NK-92 treated with Interleukin-12 subunit alpha and Interleukin-12 subunit beta, amount 100 ng/mL, for 24 hours (cell line): ENCODE data around the gene CDCA3.

Source experiments
- DNase-seq: peaks from one replicate; lab custom pipeline; 2025; lab: John Stamatoyannopoulos, UW

Gene CDCA3

DNA sequence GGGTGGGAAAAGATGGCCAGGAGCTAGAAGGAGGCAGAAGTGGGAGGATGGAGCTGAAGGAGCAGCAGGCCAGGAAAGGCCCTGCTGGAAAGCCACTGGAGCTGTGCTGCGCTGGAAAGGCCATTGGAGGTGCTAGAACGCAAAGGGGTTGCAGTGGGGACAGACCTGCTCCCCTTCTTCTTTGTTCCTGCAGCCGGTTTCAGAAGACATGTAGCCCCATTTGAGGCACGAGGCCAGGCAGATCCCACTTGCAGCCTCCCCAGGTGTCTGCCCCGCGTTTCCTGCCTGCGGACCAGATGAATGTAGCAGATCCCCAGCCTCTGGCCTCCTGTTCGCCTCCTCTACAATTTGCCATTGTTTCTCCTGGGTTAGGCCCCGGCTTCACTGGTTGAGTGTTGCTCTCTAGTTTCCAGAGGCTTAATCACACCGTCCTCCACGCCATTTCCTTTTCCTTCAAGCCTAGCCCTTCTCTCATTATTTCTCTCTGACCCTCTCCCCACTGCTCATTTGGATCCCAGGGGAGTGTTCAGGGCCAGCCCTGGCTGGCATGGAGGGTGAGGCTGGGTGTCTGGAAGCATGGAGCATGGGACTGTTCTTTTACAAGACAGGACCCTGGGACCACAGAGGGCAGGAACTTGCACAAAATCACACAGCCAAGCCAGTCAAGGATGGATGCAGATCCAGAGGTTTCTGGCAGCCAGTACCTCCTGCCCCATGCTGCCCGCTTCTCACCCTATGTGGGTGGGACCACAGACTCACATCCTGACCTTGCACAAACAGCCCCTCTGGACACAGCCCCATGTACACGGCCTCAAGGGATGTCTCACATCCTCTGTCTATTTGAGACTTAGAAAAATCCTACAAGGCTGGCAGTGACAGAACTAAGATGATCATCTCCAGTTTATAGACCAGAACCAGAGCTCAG is 31.7 kb downstream of the CDCA3 start:
- DNase-seq, result no peak

DNA sequence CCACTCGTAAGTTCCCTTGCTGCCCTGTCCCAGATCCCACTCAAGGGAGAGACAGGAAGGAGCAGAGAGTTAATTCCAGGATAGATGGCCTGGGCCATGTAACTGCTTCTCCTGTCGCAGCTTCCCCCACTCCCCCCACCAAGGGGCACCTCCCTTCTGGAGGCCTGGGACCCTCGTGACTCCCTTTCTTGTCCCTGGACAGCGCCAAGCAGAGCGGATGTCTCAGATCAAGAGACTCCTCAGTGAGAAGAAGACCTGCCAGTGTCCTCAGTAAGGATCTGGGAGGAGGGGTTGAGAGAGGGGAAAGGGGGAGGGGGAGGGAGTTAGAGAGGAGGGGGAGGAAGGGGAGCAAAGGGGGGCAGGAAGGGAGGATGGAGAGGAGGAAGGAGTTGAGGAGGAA is 32.4 kb downstream of the CDCA3 start:
- DNase-seq, result no peak

DNA sequence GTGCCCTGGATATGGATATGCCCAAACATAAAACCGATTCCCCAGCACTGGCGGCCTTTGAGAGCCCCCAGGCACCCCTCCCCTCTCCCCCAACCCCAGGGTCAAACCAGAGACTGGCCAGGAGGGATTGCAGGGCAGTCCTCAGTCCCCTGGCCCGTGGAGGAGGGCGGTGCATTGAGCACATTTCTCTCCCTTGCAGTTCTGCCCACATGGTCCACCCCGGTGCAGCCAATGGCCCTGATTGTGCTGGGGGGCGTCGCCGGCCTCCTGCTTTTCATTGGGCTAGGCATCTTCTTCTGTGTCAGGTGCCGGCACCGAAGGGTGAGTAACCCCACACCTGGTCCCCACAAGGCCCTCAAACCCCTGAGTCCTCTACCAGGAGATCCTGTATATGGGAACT is 32.9 kb downstream of the CDCA3 start:
- no peak for DNase-seq

DNA sequence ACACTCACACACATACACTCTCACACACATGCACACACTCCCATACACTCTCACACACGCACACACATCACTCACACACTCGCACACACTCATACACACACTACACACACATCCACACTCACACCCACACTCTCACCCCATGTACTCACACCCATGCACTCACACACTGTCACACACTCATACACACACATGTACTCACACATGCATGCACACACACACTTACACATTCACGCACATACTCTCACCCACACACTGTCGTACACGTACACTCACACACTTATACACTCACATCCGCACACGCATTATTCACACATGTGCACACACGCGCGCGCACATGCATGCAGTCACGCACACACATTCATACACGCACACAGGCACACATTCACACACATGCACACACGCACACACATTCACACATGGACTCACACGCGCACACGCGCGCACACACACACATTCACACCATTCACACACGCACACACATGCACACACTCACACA is 33.4 kb downstream of the CDCA3 start:
- DNase-seq, result no peak

DNA sequence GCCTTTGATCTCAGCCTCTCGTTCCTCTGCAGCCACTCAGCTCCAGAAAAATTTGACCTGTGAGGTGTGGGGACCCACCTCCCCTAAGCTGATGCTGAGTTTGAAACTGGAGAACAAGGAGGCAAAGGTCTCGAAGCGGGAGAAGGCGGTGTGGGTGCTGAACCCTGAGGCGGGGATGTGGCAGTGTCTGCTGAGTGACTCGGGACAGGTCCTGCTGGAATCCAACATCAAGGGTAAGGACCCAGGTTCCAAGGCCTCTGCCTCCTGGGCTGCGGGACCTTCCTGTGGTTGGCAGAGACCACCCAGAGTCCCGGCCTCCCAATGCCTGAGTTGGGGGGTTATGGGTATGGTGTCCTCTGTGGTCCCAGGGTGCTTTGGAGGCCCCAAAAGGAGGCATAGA is 34.0 kb downstream of the CDCA3 start:
- no peak for DNase-seq

DNA sequence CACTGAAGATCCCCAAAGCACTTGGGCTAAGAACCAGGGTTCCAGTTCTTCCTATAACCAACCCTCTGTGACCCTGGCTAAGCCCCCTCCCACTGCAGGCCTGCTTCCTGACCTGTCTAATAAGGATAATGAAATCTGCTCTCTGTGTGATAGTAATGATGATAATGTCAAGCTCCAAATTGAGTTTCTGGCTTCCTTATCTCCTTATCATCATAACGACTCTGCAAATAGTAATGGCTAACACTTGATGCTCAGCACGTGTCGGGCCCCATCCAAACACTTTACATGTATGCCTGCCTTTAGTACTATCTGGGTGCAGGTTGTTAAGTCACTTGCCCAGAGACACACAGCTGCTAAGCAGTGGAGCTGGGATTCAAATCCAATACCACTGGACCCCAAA is 34.5 kb downstream of the CDCA3 start:
- DNase-seq, result no peak

DNA sequence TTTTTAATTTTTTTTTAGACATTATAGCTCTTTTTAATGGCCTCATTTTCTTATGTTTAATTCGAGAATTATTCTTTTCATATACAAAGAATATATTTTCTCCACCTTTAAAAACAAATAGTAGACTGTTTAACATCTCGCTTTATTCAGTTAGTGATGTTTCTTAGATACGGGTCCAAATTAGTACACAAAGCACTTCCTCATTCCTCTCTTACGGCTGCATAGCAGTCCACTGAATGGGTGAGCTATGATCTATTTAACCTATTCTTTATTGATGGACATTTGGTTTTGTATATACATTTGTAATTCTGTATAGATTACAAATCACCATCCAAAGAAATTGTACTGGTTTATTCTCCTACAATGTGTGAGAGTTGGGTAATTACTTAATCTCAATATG is 37.7 kb downstream of the CDCA3 start:
- DNase-seq, result no peak

DNA sequence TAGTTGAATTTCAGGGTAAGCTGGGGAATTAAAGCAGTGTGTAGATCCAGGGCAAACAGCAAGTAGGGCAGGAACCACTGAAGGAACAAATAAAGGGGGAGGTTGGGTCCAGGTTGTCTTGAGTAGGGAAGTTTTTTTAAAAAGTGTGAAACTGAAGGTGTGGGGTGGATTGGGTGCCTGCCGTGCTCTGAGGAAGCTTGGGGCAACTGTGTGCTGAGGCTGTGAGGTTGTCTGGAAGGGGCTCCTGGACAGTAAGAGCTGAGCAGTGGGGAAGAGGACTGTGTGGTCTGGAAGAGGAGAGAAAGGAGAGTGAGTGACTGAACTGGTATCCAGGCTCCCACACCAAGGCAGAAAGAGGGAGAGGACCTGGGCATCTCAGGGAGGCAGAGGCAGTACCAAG is 40.3 kb downstream of the CDCA3 start:
- no peak for DNase-seq

DNA sequence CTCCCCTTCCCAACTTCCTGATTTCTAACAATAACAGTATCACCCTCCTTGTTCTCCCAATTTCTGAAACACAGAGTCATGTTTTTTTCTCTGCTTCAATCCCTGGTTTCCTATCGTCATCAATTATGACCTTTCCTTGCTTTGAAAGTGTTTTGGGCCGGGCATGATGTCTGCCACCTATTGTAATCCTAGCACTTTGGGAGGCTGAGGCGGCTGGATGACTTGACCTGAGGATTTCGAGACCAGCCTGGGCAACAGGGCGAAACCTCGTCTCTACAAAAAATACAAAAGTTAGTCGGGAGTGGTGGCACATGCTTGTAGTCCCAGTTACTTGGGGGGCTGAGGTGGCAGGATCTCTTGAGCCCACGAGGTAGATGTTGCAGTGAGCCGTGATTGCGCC is 42.0 kb downstream of the CDCA3 start:
- DNase-seq, result no peak

DNA sequence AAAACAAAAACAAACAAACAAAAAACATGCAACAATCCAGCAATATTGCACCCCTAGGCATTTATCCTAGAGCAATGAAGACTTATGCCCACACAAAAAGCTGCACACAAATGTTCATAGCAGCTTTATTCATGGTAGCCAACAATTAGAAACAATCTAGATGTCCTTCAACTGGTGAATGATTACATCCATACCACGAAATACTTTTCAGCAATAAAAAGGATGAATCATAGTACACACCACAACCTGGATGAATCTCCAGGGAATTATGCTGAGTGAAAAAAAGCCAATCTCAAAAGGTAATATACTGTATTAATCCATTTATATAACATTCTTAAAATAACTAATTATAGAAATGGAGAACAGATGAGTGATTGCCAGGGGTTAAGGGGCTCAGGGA is 43.9 kb downstream of the CDCA3 start:
- DNase-seq, result no peak

DNA sequence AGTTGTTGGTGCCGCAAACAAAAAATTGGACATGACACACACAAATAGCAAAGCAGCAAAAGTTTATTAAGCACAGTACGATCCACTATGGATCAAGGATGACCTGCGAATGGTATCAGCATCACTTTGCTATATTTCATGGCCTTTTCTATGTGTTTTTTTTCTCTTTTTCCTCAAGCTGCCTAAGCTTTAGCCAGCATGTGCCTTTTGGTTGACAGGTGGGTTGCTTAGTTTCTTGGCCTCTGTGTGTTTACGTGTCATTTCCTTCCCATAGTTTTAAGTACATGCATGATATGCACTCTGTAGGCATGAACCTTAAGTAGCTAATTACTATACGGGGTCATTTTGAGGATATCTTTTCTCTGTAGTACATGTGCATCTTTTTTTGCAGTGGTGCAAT is 51.9 kb downstream of the CDCA3 start:
- DNase-seq, result no peak
